Stomach (tissue), 9 donors: ENCODE data around the gene SAMM50. TPM values are rescaled to one million over a fixed set of nuclear protein-coding genes. Genes with fewer than 3 reads are reported as not detected.

Source experiments
- DNase-seq, 2 donors: peaks; one replicate each; pipeline versions ENCODE4 v3.0.0 to v3.0.0-alpha.2; 2013 to 2019
- H3K27ac ChIP-seq, 5 donors: fragments of 200-600 bp in 4 of 5; sonication (generic) in 4 of 5; one replicate each; pipeline ENCODE4 v1.5.1; 2013 to 2019; ENCODE audit warnings: mild to moderate bottlenecking in 1 of 5, moderate library complexity in 1 of 5
- H3K27me3 ChIP-seq, 3 donors: fragments of 200-600 bp; sonication (generic); one replicate each; pipeline ENCODE4 v1.5.1; 2017 to 2019; ENCODE audit warnings: mixed run types in 1 of 3
- H3K36me3 ChIP-seq, 4 donors: fragments of 200-600 bp; sonication (generic); 1 replicate in 3 of 4; 2 replicates in 1 of 4; pipeline ENCODE4 v1.5.1; 2016 to 2019
- H3K4me1 ChIP-seq, 4 donors: fragments of 200-600 bp; sonication (generic); one replicate each; pipeline ENCODE4 v1.5.1; 2016 to 2019
- H3K4me3 ChIP-seq, 4 donors: fragments of 200-600 bp; sonication (generic) in 3 of 4; one replicate each; pipeline ENCODE4 v1.5.1; 2016 to 2019; ENCODE audit warnings: mild to moderate bottlenecking in 1 of 4
- H3K9me3 ChIP-seq, 4 donors: fragments of 200-600 bp; sonication (generic); one replicate each; pipeline ENCODE4 v1.5.1; 2016 to 2019
- CTCF ChIP-seq, 7 experiments: fragments of 450-650 bp in 4 of 7; fragments of 200-600 bp in 3 of 7; sonication (generic) in 3 of 7; IDR thresholded peaks; one replicate each; pipeline ENCODE4 v1.5.1; 2016 to 2019; ENCODE audit warnings: antibody characterized with exemption in 7 of 7, control low read depth in 2 of 7, mild to moderate bottlenecking in 1 of 7
- EP300 ChIP-seq: sonication (generic); formaldehyde crosslinking; IDR thresholded peaks from one replicate; pipeline ENCODE4 v1.6.1; 2017; ENCODE audit warnings: antibody characterized with exemption
- POLR2A ChIP-seq, 4 donors: fragments of 450-650 bp; IDR thresholded peaks; one replicate each; pipeline ENCODE4 v1.6.1; 2016; ENCODE audit warnings: antibody characterized with exemption in 4 of 4, control low read depth in 2 of 4, mild to moderate bottlenecking in 1 of 4, moderate library complexity in 1 of 4
- POLR2AphosphoS5 ChIP-seq, 3 donors: sonication (generic); formaldehyde crosslinking; IDR thresholded peaks; one replicate each; pipeline ENCODE4 v1.6.1; 2016; ENCODE audit warnings: antibody characterized with exemption in 3 of 3
- WGBS, 5 donors: extraction: QIAGEN DNeasy Blood & Tissue Kit in 3 of 5; methylation state at CpG; one replicate each; pipeline versions ENCODE4 v1.1.5 to v1.1.7; 2013 to 2018; 5-methylcytosine and 5-hydroxymethylcytosine counted together
- intact Hi-C: fragments of 100-400 bp; cut with DNase I; formaldehyde crosslinking; loops from one replicate; pipeline ENCODE4 v1.15.1; 2023; ENCODE audit warnings: low total_unique reads
- polyA plus RNA-seq, 3 donors: library from polyadenylated mRNA; stranded (reverse); fragments of 200-250 nt; gene quantifications; one replicate each; pipeline ENCODE4 v1.2.3, GENCODE V29; 2013
- total RNA-seq, 5 donors: library from RNA; depleted of rRNA; stranded (reverse); fragments of >200 nt; gene quantifications; one replicate each; pipeline versions ENCODE4 v1.1.0 to v1.2.3, GENCODE V29; 2014 to 2016
- donor health status: healthy with polysubstance abuse.
- donor health status: Bipolar disorder and iron deficiency.
- donor health status: healthy.

The SAMM50 gene
- total and polyA plus RNA-seq, 8 donors = 18.7 to 54.7 (median 33.3) TPM

GRCh38 chr22:43983808-43984207 is 28.6 kb downstream of the SAMM50 start:
- intact Hi-C loops = no loop called here
- Histone ChIP-seq H3K4me3 (no peak overlapping the region), H3K9me3 (no peaks in the 10 kb centered on the region), H3K36me3 (peaks cover 51 to 100% (median 98%) of the 10 kb centered on the region in 4 donors), H3K4me1 (no peaks in the 10 kb centered on the region), H3K27ac (no peak overlapping the region), H3K27me3 (no peaks in the 10 kb centered on the region)
- no peak for TF ChIP-seq POLR2AphosphoS5 (IDR thresholded peaks at IDR 0.05)
- TF ChIP-seq EP300 = no peak
- TF ChIP-seq POLR2A (IDR thresholded peaks at IDR 0.05) = no peak
- no peak for TF ChIP-seq CTCF (IDR thresholded peaks at IDR 0.05)
- 94 to 98% (median 97%) methylated on average over 16 of the region's 16 CpGs for WGBS, 5 donors
- DNase-seq = no peak

- Histone ChIP-seq H3K4me1 (no peaks in the 10 kb centered on the region), H3K36me3 (peaks cover 52 to 100% (median 98%) of the 10 kb centered on the region in 4 donors), H3K27me3 (no peaks in the 10 kb centered on the region), H3K9me3 (no peaks in the 10 kb centered on the region), H3K27ac (no peak overlapping the region), H3K4me3 (no peak overlapping the region)
- DNase-seq = no peak
- 84 to 89% (median 86%) methylated on average over 12 of the region's 12 CpGs for WGBS, 5 donors
- intact Hi-C loops = no loop called here
- TF ChIP-seq POLR2AphosphoS5 (IDR thresholded peaks at IDR 0.05) (no peak), EP300 (no peak), CTCF (IDR thresholded peaks at IDR 0.05) (no peak), POLR2A (IDR thresholded peaks at IDR 0.05) (no peak)
These were observed 30.3 kb downstream of the SAMM50 start for GRCh38 chr22:43985532-43985931.

- WGBS, 5 donors = 77 to 82% (median 78%) methylated on average over 8 of the region's 8 CpGs
- no peak overlapping the region for H3K4me3 ChIP-seq
- no peaks in the 10 kb centered on the region for H3K27me3 ChIP-seq
- peaks cover 0 to 3% (median 0%) of the 10 kb centered on the region in 4 donors for H3K4me1 ChIP-seq
- H3K27ac ChIP-seq = no peak overlapping the region
- H3K9me3 ChIP-seq = no peaks in the 10 kb centered on the region
- intact Hi-C loops = no loop called here
- no peak for DNase-seq
- TF ChIP-seq POLR2AphosphoS5 (IDR thresholded peaks at IDR 0.05) (no peak), POLR2A (IDR thresholded peaks at IDR 0.05) (no peak), CTCF (IDR thresholded peaks at IDR 0.05) (no peak), EP300 (no peak)
- peaks cover 60 to 99% (median 97%) of the 10 kb centered on the region in 4 donors for H3K36me3 ChIP-seq
These were observed 33.0 kb downstream of the SAMM50 start for GRCh38 chr22:43988116-43988820.

- Histone ChIP-seq H3K27ac (no peak overlapping the region), H3K4me1 (peaks cover 0 to 3% (median 0%) of the 10 kb centered on the region in 4 donors), H3K27me3 (no peaks in the 10 kb centered on the region), H3K4me3 (no peak overlapping the region), H3K36me3 (peaks cover 55 to 98% (median 92%) of the 10 kb centered on the region in 4 donors), H3K9me3 (no peaks in the 10 kb centered on the region)
- DNase-seq = no peak
- intact Hi-C loops = no loop called here
- 93 to 96% (median 95%) methylated on average over 10 of the region's 10 CpGs for WGBS, 5 donors
- TF ChIP-seq CTCF (IDR thresholded peaks at IDR 0.05) = no peak
- no peak for TF ChIP-seq POLR2AphosphoS5 (IDR thresholded peaks at IDR 0.05)
- no peak for TF ChIP-seq POLR2A (IDR thresholded peaks at IDR 0.05)
- no peak for TF ChIP-seq EP300
These were observed 33.7 kb downstream of the SAMM50 start for GRCh38 chr22:43988960-43989359.
